ENCODE data around the gene EIF2S2. TPM values are rescaled to one million over a fixed set of nuclear protein-coding genes. Genes with fewer than 3 reads are reported as not detected.

EIF2S2 gene
- total RNA-seq, 1 donor from 2014 or later = 34.6 TPM

DNA sequence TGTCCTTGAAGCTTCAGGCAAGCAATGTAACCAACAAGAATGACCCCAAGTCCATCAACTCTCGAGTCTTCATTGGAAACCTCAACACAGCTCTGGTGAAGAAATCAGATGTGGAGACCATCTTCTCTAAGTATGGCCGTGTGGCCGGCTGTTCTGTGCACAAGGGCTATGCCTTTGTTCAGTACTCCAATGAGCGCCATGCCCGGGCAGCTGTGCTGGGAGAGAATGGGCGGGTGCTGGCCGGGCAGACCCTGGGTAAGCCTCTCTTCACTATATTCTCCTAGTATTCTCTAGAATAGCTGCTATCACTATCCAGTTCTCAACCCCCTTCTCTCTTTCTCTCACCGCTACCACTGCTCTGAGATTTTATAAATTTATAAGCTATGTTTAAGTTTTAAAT, 40.0 kb downstream of the EIF2S2 start:
- intact Hi-C loops (cut with DNase I) = loop anchor here (5.0 kb wide), 1 partner anchor 210 kb away; no protein-coding TSS in a partner anchor
- H3K27me3 ChIP-seq = no peaks in the 10 kb centered on the region
- TF ChIP-seq POLR2A (IDR thresholded peaks at IDR 0.05) = no peak
- TF ChIP-seq POLR2AphosphoS5 (IDR thresholded peaks at IDR 0.05; ENCODE audit: insufficient read depth in 1 of 2, low read depth in 1 of 2) = no peak
- no peak overlapping the region for H3K27ac ChIP-seq
- H3K36me3 ChIP-seq = peaks cover 0 to 39% of the 10 kb centered on the region in 2 donors
- no peak for DNase-seq (ENCODE audit: extremely low spot score in 2 of 2)
- H3K4me3 ChIP-seq = no peak overlapping the region
- H3K9me3 ChIP-seq = no peaks in the 10 kb centered on the region
- peaks cover 29% of the 10 kb centered on the region for H3K4me1 ChIP-seq

DNA sequence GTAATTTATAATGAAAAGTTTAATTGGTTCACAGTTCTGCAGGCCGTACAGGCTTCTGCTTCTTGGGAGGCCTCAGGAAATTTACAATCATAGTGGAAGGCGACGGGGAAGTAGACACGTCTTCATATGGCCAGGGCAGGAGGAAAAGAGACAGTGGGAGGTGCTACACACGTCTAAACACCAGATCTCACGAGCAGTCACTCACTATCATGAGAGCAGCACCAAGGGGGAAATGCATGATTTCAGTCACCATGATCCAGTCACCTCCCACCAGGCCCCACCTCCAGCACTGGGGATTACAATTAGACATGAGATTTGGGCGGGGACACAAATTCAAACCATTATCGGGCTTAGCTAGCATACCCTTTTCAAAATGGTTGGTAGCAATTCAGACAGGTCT, 41.2 kb downstream of the EIF2S2 start:
- TF ChIP-seq POLR2AphosphoS5 (IDR thresholded peaks at IDR 0.05; ENCODE audit: insufficient read depth in 1 of 2, low read depth in 1 of 2) (no peak), POLR2A (IDR thresholded peaks at IDR 0.05) (no peak)
- TF ChIP-seq, protein P1, sequence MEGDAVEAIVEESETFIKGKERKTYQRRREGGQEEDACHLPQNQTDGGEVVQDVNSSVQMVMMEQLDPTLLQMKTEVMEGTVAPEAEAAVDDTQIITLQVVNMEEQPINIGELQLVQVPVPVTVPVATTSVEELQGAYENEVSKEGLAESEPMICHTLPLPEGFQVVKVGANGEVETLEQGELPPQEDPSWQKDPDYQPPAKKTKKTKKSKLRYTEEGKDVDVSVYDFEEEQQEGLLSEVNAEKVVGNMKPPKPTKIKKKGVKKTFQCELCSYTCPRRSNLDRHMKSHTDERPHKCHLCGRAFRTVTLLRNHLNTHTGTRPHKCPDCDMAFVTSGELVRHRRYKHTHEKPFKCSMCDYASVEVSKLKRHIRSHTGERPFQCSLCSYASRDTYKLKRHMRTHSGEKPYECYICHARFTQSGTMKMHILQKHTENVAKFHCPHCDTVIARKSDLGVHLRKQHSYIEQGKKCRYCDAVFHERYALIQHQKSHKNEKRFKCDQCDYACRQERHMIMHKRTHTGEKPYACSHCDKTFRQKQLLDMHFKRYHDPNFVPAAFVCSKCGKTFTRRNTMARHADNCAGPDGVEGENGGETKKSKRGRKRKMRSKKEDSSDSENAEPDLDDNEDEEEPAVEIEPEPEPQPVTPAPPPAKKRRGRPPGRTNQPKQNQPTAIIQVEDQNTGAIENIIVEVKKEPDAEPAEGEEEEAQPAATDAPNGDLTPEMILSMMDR (IDR thresholded peaks at IDR 0.05) = no peak
- intact Hi-C loops (cut with DNase I) = loop anchor here (5.0 kb wide), 1 partner anchor 209 kb away; no protein-coding TSS in a partner anchor
- H3K4me3 ChIP-seq = no peak overlapping the region
- H3K4me1 ChIP-seq = peaks cover 41% of the 10 kb centered on the region
- H3K36me3 ChIP-seq = peaks cover 0 to 27% of the 10 kb centered on the region in 2 donors
- H3K27ac ChIP-seq = no peak overlapping the region
- H3K27me3 ChIP-seq = no peaks in the 10 kb centered on the region
- H3K9me3 ChIP-seq = no peaks in the 10 kb centered on the region
- no peak for DNase-seq (ENCODE audit: extremely low spot score in 2 of 2)

DNA sequence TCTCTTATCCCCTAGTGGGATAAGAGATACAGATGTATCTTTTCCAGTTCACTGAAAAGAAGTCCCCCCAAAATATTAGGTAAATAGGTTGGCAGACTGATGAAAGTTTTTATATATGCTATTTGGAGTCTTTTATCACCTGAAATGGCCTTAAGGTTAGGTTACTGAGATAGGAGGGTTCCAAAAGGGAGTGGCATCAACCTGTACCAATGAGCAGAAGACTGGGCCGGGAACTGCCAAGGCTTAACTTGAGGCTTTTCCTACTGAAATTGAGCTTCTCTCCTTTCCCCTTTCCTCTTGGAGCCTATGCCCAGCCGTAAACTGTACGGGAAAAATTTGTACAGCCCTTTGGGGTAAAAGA, 42.0 kb downstream of the EIF2S2 start:
- TF ChIP-seq POLR2AphosphoS5 (IDR thresholded peaks at IDR 0.05; ENCODE audit: insufficient read depth in 1 of 2, low read depth in 1 of 2) (no peak), POLR2A (IDR thresholded peaks at IDR 0.05) (no peak)
- TF ChIP-seq, protein P1 (IDR thresholded peaks at IDR 0.05) = no peak
- H3K27me3 ChIP-seq = no peaks in the 10 kb centered on the region
- DNase-seq (ENCODE audit: extremely low spot score in 2 of 2) = no peak
- intact Hi-C loops (cut with DNase I) = loop anchor here (5.0 kb wide), 1 partner anchor 208 kb away; no protein-coding TSS in a partner anchor
- no peak overlapping the region for H3K27ac ChIP-seq
- H3K4me1 ChIP-seq = peaks cover 49% of the 10 kb centered on the region
- H3K4me3 ChIP-seq = no peak overlapping the region
- peaks cover 0 to 21% of the 10 kb centered on the region in 2 donors for H3K36me3 ChIP-seq
- H3K9me3 ChIP-seq = no peaks in the 10 kb centered on the region

DNA sequence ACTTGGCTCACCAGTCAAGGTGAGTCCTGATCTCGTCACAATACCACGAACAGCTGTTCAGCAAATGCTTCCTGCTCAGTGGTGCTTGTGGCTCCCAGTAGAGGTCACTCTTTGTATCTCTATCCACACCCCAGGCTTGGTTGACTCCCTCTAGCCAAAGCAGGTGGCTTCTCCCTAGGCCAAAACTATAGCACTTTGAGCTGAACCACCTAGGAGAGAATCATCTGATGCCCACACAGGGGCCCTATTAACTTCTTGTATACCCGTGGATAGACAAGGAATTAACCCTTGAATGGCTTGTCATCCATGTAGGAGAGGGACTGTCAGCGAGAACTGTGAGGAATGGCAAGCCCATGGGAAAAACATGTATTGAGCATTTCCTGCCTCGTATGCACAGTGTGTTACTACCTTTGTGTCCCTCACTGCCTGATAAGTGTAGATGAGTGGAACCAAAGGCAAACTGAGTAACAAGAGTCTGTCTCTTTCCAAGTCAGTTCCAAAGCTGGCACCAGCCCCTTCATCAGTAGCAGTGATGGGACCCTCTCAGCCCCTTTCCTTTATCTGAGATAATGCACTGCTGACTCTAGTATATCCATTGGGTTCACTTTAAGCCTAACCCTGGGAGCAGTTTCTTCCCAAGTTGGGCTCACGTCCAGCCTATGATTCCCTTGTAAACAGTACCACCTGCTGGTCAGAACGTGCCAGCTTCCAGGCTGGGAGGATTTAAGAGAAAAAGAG, 42.5 kb downstream of the EIF2S2 start:
- Histone ChIP-seq H3K27ac (peak overlapping the region; percentile 3), H3K36me3 (peaks cover 0 to 16% of the 10 kb centered on the region in 2 donors), H3K27me3 (no peaks in the 10 kb centered on the region), H3K4me3 (no peak overlapping the region), H3K9me3 (no peaks in the 10 kb centered on the region), H3K4me1 (peaks cover 53% of the 10 kb centered on the region)
- DNase-seq (ENCODE audit: extremely low spot score in 2 of 2) = no peak
- TF ChIP-seq POLR2AphosphoS5 (IDR thresholded peaks at IDR 0.05; ENCODE audit: insufficient read depth in 1 of 2, low read depth in 1 of 2) (peak in 1 of 2 donors; percentile 44), POLR2A (IDR thresholded peaks at IDR 0.05) (no peak)
- TF ChIP-seq, protein P1 (IDR thresholded peaks at IDR 0.05) = peak; percentile 64 to 91 (median 87)
- intact Hi-C loops (cut with DNase I) = loop anchor here (5.0 kb wide), 1 partner anchor 207 kb away; no protein-coding TSS in a partner anchor

DNA sequence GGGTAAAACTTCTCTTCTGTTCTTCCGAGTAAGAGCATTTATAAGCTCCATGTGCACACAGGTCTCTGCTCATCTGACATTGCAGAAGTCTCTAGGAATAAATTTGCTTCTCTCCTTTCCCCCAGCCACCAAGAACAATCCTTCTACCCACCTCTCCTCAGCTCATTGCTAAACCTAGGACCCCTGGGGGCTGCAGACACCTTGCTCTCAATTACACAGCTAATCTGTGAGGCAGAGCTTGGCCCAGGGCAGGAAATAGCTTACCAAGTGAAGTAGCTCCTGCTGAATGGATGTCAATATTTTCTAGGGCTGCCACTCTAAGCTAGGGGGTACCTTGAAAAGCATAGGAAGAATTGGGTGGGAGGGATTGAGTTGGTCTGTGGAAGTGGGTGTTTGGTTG, 44.0 kb downstream of the EIF2S2 start:
- peaks cover 53% of the 10 kb centered on the region for H3K4me1 ChIP-seq
- peaks cover 0 to 5% of the 10 kb centered on the region in 2 donors for H3K36me3 ChIP-seq
- TF ChIP-seq, protein P1 (IDR thresholded peaks at IDR 0.05) = no peak
- TF ChIP-seq POLR2AphosphoS5 (IDR thresholded peaks at IDR 0.05; ENCODE audit: insufficient read depth in 1 of 2, low read depth in 1 of 2) (no peak), POLR2A (IDR thresholded peaks at IDR 0.05) (no peak)
- no peaks in the 10 kb centered on the region for H3K27me3 ChIP-seq
- no peak overlapping the region for H3K4me3 ChIP-seq
- no peak overlapping the region for H3K27ac ChIP-seq
- H3K9me3 ChIP-seq = no peaks in the 10 kb centered on the region
- no peak for DNase-seq (ENCODE audit: extremely low spot score in 2 of 2)
- intact Hi-C loops (cut with DNase I) = no loop called here

Measured in vagina (tissue), 2 donors.